ENCODE data around the gene GLMN.
"Not testable (repeated sequence)": the region's sequence is repeated elsewhere in the genome, so short reads cannot be mapped to it uniquely, and the experiment has no call there.

Gene GLMN

GRCh38 chr1:92262516-92262915 is 36.3 kb downstream of the GLMN start:
- no peak overlapping the region for H3K27ac ChIP-seq
- TF ChIP-seq CTCF (conservative IDR thresholded peaks at IDR 0.05), result no peak
- TF ChIP-seq ZFX (IDR thresholded peaks at IDR 0.05), result no peak

- TF ChIP-seq CTCF (conservative IDR thresholded peaks at IDR 0.05) (no peak), ZFX (IDR thresholded peaks at IDR 0.05) (no peak)
- H3K27ac ChIP-seq, result no peak overlapping the region
Measured at GRCh38 chr1:92259350-92259749, 39.4 kb downstream of the GLMN start.

GRCh38 chr1:92254714-92255113 is 44.1 kb downstream of the GLMN start:
- not testable (repeated sequence) for H3K27ac ChIP-seq

- H3K27ac ChIP-seq, result no peak overlapping the region
- TF ChIP-seq CTCF (conservative IDR thresholded peaks at IDR 0.05), result no peak
- no peak for TF ChIP-seq ZFX (IDR thresholded peaks at IDR 0.05)
Measured at GRCh38 chr1:92244376-92244775, 54.4 kb downstream of the GLMN start.

GRCh38 chr1:92240034-92240433 is 58.8 kb downstream of the GLMN start:
- no peak for TF ChIP-seq CTCF (conservative IDR thresholded peaks at IDR 0.05)
- TF ChIP-seq ZFX (IDR thresholded peaks at IDR 0.05), result no peak
- H3K27ac ChIP-seq, result no peak overlapping the region

GRCh38 chr1:92230736-92231135 is 68.1 kb downstream of the GLMN start:
- no peak for TF ChIP-seq CTCF (conservative IDR thresholded peaks at IDR 0.05)
- TF ChIP-seq ZFX (IDR thresholded peaks at IDR 0.05), result no peak

GRCh38 chr1:92228401-92228800 is 70.4 kb downstream of the GLMN start:
- no peak for TF ChIP-seq CTCF (conservative IDR thresholded peaks at IDR 0.05)
- no peak for TF ChIP-seq ZFX (IDR thresholded peaks at IDR 0.05)
- H3K27ac ChIP-seq, result no peak overlapping the region

More at GRCh38 chr1:92230736-92231135, 68.1 kb downstream of the GLMN start:
- H3K27ac ChIP-seq, result no peak overlapping the region

- no peak for TF ChIP-seq ZFX (IDR thresholded peaks at IDR 0.05)
- no peak for TF ChIP-seq CTCF (conservative IDR thresholded peaks at IDR 0.05)
- H3K27ac ChIP-seq, result no peak overlapping the region
Measured at GRCh38 chr1:92219028-92219427, 79.8 kb downstream of the GLMN start.
